Measurements from ENCODE around the gene LSAMP.

DNA sequence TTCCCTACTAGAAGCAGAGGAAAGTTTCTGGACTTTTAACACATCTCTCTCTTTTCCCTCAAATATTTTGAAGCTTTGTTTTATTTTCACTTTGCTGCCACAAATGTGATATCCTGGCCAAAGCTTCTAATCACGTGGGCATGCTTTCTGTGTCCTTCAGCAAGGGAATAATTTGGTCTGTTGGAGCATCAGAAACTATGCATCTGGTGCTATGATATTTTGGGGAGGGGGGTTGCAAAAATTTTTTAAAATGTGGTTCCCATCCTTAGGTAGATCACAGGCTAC, 567.7 kb downstream of the LSAMP start:
- TF ChIP-seq TSC22D2 (CRISPR knock-in tag; IDR thresholded peaks at IDR 0.05; ENCODE audit: borderline replicate concordance) (no peak), ZNF350 (CRISPR knock-in tag; IDR thresholded peaks at IDR 0.05; ENCODE audit: borderline replicate concordance, low read depth) (no peak)
- TF ChIP-seq, protein P1, sequence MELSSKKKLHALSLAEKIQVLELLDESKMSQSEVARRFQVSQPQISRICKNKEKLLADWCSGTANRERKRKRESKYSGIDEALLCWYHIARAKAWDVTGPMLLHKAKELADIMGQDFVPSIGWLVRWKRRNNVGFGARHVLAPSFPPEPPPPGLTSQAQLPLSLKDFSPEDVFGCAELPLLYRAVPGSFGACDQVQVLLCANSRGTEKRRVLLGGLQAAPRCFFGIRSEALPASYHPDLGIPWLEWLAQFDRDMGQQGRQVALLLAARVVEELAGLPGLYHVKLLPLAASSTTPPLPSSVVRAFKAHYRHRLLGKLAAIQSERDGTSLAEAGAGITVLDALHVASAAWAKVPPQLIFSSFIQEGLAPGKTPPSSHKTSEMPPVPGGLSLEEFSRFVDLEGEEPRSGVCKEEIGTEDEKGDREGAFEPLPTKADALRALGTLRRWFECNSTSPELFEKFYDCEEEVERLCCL (CRISPR knock-in tag; IDR thresholded peaks at IDR 0.05; ENCODE audit: borderline replicate concordance), result no peak
- TF ChIP-seq, protein P2, sequence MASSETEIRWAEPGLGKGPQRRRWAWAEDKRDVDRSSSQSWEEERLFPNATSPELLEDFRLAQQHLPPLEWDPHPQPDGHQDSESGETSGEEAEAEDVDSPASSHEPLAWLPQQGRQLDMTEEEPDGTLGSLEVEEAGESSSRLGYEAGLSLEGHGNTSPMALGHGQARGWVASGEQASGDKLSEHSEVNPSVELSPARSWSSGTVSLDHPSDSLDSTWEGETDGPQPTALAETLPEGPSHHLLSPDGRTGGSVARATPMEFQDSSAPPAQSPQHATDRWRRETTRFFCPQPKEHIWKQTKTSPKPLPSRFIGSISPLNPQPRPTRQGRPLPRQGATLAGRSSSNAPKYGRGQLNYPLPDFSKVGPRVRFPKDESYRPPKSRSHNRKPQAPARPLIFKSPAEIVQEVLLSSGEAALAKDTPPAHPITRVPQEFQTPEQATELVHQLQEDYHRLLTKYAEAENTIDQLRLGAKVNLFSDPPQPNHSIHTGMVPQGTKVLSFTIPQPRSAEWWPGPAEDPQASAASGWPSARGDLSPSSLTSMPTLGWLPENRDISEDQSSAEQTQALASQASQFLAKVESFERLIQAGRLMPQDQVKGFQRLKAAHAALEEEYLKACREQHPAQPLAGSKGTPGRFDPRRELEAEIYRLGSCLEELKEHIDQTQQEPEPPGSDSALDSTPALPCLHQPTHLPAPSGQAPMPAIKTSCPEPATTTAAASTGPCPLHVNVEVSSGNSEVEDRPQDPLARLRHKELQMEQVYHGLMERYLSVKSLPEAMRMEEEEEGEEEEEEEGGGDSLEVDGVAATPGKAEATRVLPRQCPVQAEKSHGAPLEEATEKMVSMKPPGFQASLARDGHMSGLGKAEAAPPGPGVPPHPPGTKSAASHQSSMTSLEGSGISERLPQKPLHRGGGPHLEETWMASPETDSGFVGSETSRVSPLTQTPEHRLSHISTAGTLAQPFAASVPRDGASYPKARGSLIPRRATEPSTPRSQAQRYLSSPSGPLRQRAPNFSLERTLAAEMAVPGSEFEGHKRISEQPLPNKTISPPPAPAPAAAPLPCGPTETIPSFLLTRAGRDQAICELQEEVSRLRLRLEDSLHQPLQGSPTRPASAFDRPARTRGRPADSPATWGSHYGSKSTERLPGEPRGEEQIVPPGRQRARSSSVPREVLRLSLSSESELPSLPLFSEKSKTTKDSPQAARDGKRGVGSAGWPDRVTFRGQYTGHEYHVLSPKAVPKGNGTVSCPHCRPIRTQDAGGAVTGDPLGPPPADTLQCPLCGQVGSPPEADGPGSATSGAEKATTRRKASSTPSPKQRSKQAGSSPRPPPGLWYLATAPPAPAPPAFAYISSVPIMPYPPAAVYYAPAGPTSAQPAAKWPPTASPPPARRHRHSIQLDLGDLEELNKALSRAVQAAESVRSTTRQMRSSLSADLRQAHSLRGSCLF (CRISPR knock-in tag; IDR thresholded peaks at IDR 0.05; ENCODE audit: borderline replicate concordance), result no peak

All from HepG2 (cell line).